IMR-90 (cell line): ENCODE measurements around the gene OGFOD1. TPM values are rescaled to one million over a fixed set of nuclear protein-coding genes. Genes with fewer than 3 reads are reported as not detected.

ENCODE experiments used
- ATAC-seq: fragments of 200-7000 bp; cut with Tn5 transposase; 2 replicates; pipeline ENCODE4 v1.9.1; 2020; ENCODE audit warnings: low read depth, mild to moderate bottlenecking, moderate library complexity
- BruUV-seq: library from RNA; stranded (reverse); fragments of 400-500 nt; replicated peaks from 2 replicates; lab custom pipeline; 2021; lab: Mats Ljungman, UMichigan
- CTCF ChIA-PET: fragments of 300-600 bp; formaldehyde crosslinking; extraction: SDS; loops from one replicate; lab custom pipeline; 2021; ENCODE audit warnings: antibody characterized with exemption; lab: Yijun Ruan, JAX
- POLR2A ChIA-PET: fragments of 300-600 bp; sonication (Branson Sonifier 250); formaldehyde crosslinking; loops from one replicate; lab custom pipeline; 2022; ENCODE audit warnings: antibody characterized with exemption; ENCODE audit not compliant: unreplicated experiment; lab: Charles Lee
- DNase-seq: peaks from one replicate; pipeline ENCODE4 v3.0.0; 2013
- H2AFZ ChIP-seq: replicated peaks from 2 replicates; pipeline ENCODE3; 2013; ENCODE audit warnings: low read length, mild to moderate bottlenecking; ENCODE audit not compliant: poor library complexity
- H2AK5ac ChIP-seq: 2 replicates; pipeline ENCODE4 v1.6.1; 2013; ENCODE audit warnings: low read depth, low read length, inconsistent platforms
- H2AK9ac ChIP-seq: replicated peaks from 2 replicates; pipeline ENCODE3; 2013; ENCODE audit warnings: mild to moderate bottlenecking, low read depth, low read length, moderate library complexity; ENCODE audit not compliant: poor library complexity
- H2BK120ac ChIP-seq: 2 replicates; pipeline ENCODE4 v1.6.1; 2013; ENCODE audit warnings: low read depth, low read length, inconsistent platforms
- H2BK15ac ChIP-seq: 3 replicates; pipeline ENCODE4 v1.6.1; 2013; ENCODE audit warnings: low read depth, low read length, inconsistent platforms
- H2BK20ac ChIP-seq: 2 replicates; pipeline ENCODE4 v1.6.1; 2013; ENCODE audit warnings: low read depth, mild to moderate bottlenecking, inconsistent platforms, low read length, moderate library complexity
- H2BK5ac ChIP-seq: 2 replicates; pipeline ENCODE4 v1.6.1; 2013; ENCODE audit warnings: mild to moderate bottlenecking, low read depth, low read length, inconsistent platforms; ENCODE audit not compliant: poor library complexity, severe bottlenecking
- H3K14ac ChIP-seq: replicated peaks from 2 replicates; pipeline ENCODE4 v1.6.1; 2013; ENCODE audit warnings: low read depth, low read length, inconsistent platforms
- H3K18ac ChIP-seq: 2 replicates; pipeline ENCODE4 v1.6.1; 2013; ENCODE audit warnings: low read depth, low read length, control low read depth
- H3K23ac ChIP-seq: 2 replicates; pipeline ENCODE4 v1.6.1; 2013; ENCODE audit warnings: low read depth, low read length, inconsistent platforms
- H3K27ac ChIP-seq: 2 replicates; pipeline ENCODE4 v1.5.1; 2013; ENCODE audit warnings: mild to moderate bottlenecking, control low read depth, low read length; ENCODE audit not compliant: insufficient read depth
- H3K27me3 ChIP-seq: 2 replicates; pipeline ENCODE4 v1.6.1; 2013; ENCODE audit warnings: low read length; ENCODE audit not compliant: control insufficient read depth, insufficient read depth
- H3K36me3 ChIP-seq: 2 replicates; pipeline ENCODE4 v1.6.1; 2013; ENCODE audit warnings: low read length, mixed read lengths; ENCODE audit not compliant: control insufficient read depth, insufficient read depth
- H3K4ac ChIP-seq: 2 replicates; pipeline ENCODE4 v1.6.1; 2013; ENCODE audit warnings: low read depth, low read length, inconsistent platforms
- H3K4me1 ChIP-seq: 2 replicates; pipeline ENCODE4 v1.6.1; 2013; ENCODE audit warnings: low read length, mixed read lengths; ENCODE audit not compliant: control insufficient read depth, insufficient read depth
- H3K4me2 ChIP-seq: 2 replicates; pipeline ENCODE4 v1.6.1; 2013; ENCODE audit warnings: low read depth, mild to moderate bottlenecking, control low read depth, low read length, moderate library complexity
- H3K4me3 ChIP-seq: 2 replicates; pipeline ENCODE4 v1.5.1; 2013; ENCODE audit warnings: low read depth, mild to moderate bottlenecking, control low read depth, low read length, moderate library complexity; ENCODE audit not compliant: insufficient read depth
- H3K56ac ChIP-seq: 2 replicates; pipeline ENCODE4 v1.6.1; 2013; ENCODE audit warnings: low read length, inconsistent platforms; ENCODE audit not compliant: insufficient read depth; ENCODE audit errors: extremely low read depth
- H3K79me1 ChIP-seq, 2 experiments: 2 replicates each; pipeline ENCODE4 v1.6.1; 2013; ENCODE audit warnings: low read length in 2 of 2, inconsistent platforms in 1 of 2, low read depth in 1 of 2
- H3K9ac ChIP-seq: 2 replicates; pipeline ENCODE4 v1.6.1; 2013; ENCODE audit warnings: low read depth, low read length, control low read depth
- H3K9me1 ChIP-seq: 2 replicates; pipeline ENCODE4 v1.6.1; 2013; ENCODE audit warnings: low read length, inconsistent platforms; ENCODE audit not compliant: insufficient read depth
- H3K9me3 ChIP-seq: 2 replicates; pipeline ENCODE4 v1.6.1; 2013; ENCODE audit warnings: low read length; ENCODE audit not compliant: control insufficient read depth, insufficient read depth
- H4K20me1 ChIP-seq: 2 replicates; pipeline ENCODE4 v1.6.1; 2013; ENCODE audit warnings: low read length, inconsistent platforms; ENCODE audit not compliant: insufficient read depth
- H4K5ac ChIP-seq: 2 replicates; pipeline ENCODE4 v1.6.1; 2013; ENCODE audit warnings: mild to moderate bottlenecking, low read depth, low read length, control low read depth
- H4K8ac ChIP-seq, 2 experiments: 2 replicates each; pipeline ENCODE4 v1.6.1; 2013; ENCODE audit warnings: low read depth in 2 of 2, low read length in 2 of 2, control low read depth in 1 of 2, inconsistent platforms in 1 of 2
- H4K91ac ChIP-seq: 2 replicates; pipeline ENCODE4 v1.6.1; 2013; ENCODE audit warnings: low read depth, low read length, inconsistent platforms; ENCODE audit not compliant: insufficient read depth
- BHLHE40 ChIP-seq: fragments of 150-350 bp; IDR thresholded peaks from 2 replicates; pipeline ENCODE4 v1.6.1; 2016; ENCODE audit warnings: mild to moderate bottlenecking, low read depth, low read length
- CEBPB ChIP-seq: IDR thresholded peaks from 2 replicates; pipeline ENCODE4 v1.6.1; 2012; ENCODE audit warnings: low read depth, low read length, improper control_type of control experiment
- CHD1 ChIP-seq: IDR thresholded peaks from 2 replicates; pipeline ENCODE4 v1.6.1; 2012; ENCODE audit warnings: low read depth, low read length, improper control_type of control experiment
- FOS ChIP-seq: fragments of 150-350 bp; IDR thresholded peaks from 2 replicates; pipeline ENCODE4 v1.6.1; 2016; ENCODE audit warnings: low read depth, low read length
- MAFK ChIP-seq: IDR thresholded peaks from 2 replicates; pipeline ENCODE4 v1.6.1; 2012; ENCODE audit warnings: low read depth, low read length, improper control_type of control experiment
- MAZ ChIP-seq: IDR thresholded peaks from 2 replicates; pipeline ENCODE4 v1.6.1; 2012; ENCODE audit warnings: low read depth, mild to moderate bottlenecking, low read length, improper control_type of control experiment, moderate library complexity, borderline replicate concordance
- MXI1 ChIP-seq: IDR thresholded peaks from 2 replicates; pipeline ENCODE4 v1.6.1; 2012; ENCODE audit warnings: low read depth, mild to moderate bottlenecking, low read length, moderate library complexity, borderline replicate concordance
- NFE2L2 ChIP-seq: fragments of 150-350 bp; IDR thresholded peaks from 2 replicates; pipeline ENCODE4 v1.6.1; 2016; ENCODE audit warnings: low read depth, mild to moderate bottlenecking, low read length
- POLR2A ChIP-seq: IDR thresholded peaks from 2 replicates; pipeline ENCODE4 v1.6.1; 2012; ENCODE audit warnings: mild to moderate bottlenecking, low read depth, low read length
- RAD21 ChIP-seq: IDR thresholded peaks from 2 replicates; pipeline ENCODE4 v1.6.1; 2012; ENCODE audit warnings: low read length, improper control_type of control experiment
- RCOR1 ChIP-seq: IDR thresholded peaks from 2 replicates; pipeline ENCODE4 v1.6.1; 2012; ENCODE audit warnings: mild to moderate bottlenecking, low read length, improper control_type of control experiment; ENCODE audit not compliant: insufficient replicate concordance
- RFX5 ChIP-seq: IDR thresholded peaks from 2 replicates; pipeline ENCODE4 v1.8.0; 2012; ENCODE audit warnings: low read depth, mild to moderate bottlenecking, low read length, moderate library complexity
- SMC3 ChIP-seq: fragments of 150-350 bp; IDR thresholded peaks from 2 replicates; pipeline ENCODE4 v1.6.1; 2016; ENCODE audit warnings: low read depth, mild to moderate bottlenecking, antibody characterized with exemption, low read length, moderate library complexity
- WGBS, 2 experiments: methylation state at CpG; one replicate each; pipeline versions ENCODE4 v1.1.5 to v1.1.7; 2013; ENCODE audit warnings: missing lambda C conversion rate in 2 of 2; ENCODE audit not compliant: insufficient read length in 1 of 2; ENCODE audit errors: extremely low coverage in 2 of 2; 5-methylcytosine and 5-hydroxymethylcytosine counted together
- dilution Hi-C: fragments of 300-500 bp; cut with HindIII; formaldehyde crosslinking; loops from one replicate; pipeline ENCODE4 v1.14.3; 2018; ENCODE audit warnings: low sequenced_read_pairs; ENCODE audit not compliant: unreplicated experiment
- in situ Hi-C: fragments of 300-500 bp; cut with MboI; formaldehyde crosslinking; loops from 3 replicates; pipeline ENCODE4 v1.14.3; 2019; ENCODE audit warnings: low sequenced_read_pairs, inconsistent platforms, mixed read lengths
- intact Hi-C: fragments of 100-400 bp; cut with micrococcal nuclease; formaldehyde crosslinking; loops from 2 replicates; pipeline ENCODE4 v1.10.0; 2022
- polyA plus RNA-seq, 3 experiments: library from polyadenylated mRNA; depleted of rRNA; stranded (reverse); fragments of >200 nt; gene quantifications; 2 replicates each; pipeline ENCODE4 v1.2.3, GENCODE V29; 2012; ENCODE audit warnings: low replicate concordance in 1 of 3
- total RNA-seq: library from RNA; depleted of rRNA; stranded (reverse); fragments of >200 nt; gene quantifications from 2 replicates; pipeline ENCODE4 v1.2.3, GENCODE V29; 2012
- TF ChIP-seq, protein P1 (sequence below): fragments of 150-350 bp; IDR thresholded peaks from 2 replicates; pipeline ENCODE4 v1.6.1; 2016; ENCODE audit warnings: low read depth, mild to moderate bottlenecking, low read length, moderate library complexity, borderline replicate concordance
- TF ChIP-seq, protein P2 (sequence below): fragments of 150-350 bp; IDR thresholded peaks from 2 replicates; pipeline ENCODE4 v1.6.1; 2017; ENCODE audit warnings: mild to moderate bottlenecking, antibody characterized with exemption, low read length, low read depth
- TF ChIP-seq, protein P3 (sequence below): conservative IDR thresholded peaks from 2 replicates; pipeline ENCODE4 v1.5.1; 2012; ENCODE audit warnings: mild to moderate bottlenecking, low read depth, low read length, improper control_type of control experiment

The OGFOD1 gene
- total and polyA plus RNA-seq, 2 of the 4 experiments (the other 2 are of a cell fraction), result 43.5 to 103 TPM

DNA sequence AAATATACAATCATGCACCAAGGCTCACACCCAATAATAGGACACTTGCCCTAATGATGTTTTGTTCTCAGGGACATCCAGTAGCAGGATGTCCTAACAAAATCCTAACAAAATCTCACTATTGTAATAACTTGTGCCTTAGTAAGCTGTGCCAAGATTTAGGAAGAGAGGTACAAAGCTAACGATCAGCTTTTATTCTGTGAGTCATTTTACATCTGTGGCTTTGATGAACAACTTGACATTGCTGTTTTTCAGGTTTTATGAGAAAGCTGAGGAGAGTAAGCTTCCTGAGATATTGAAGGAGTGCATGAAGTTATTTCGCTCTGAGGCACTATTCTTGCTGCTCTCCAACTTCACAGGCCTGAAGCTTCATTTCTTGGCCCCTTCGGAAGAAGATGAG is 18.9 kb downstream of the OGFOD1 start:
- DNase-seq (no peak), ATAC-seq (no peak)
- WGBS, 2 experiments, result no CpG with 5 or more reads among the region's 3 CpGs
- BruUV-seq, result no TSS peak
- Histone ChIP-seq H3K9me3 (no peaks in the 10 kb centered on the region), H2BK15ac (no peak overlapping the region), H3K27ac (no peak overlapping the region), H3K23ac (no peak overlapping the region), H2BK120ac (no peak overlapping the region), H2AK9ac (no peak overlapping the region), H3K56ac (no peak overlapping the region), H3K4me2 (no peak overlapping the region), H4K20me1 (no peaks in the 10 kb centered on the region), H4K8ac (no peak overlapping the region), H2BK20ac (no peak overlapping the region), H3K4me3 (no peak overlapping the region), H2BK5ac (no peak overlapping the region), H4K5ac (no peak overlapping the region), H3K14ac (no peak overlapping the region), H3K36me3 (peaks cover 53% of the 10 kb centered on the region), H3K4ac (no peak overlapping the region), H3K9ac (no peak overlapping the region), H3K9me1 (no peaks in the 10 kb centered on the region), H3K27me3 (no peaks in the 10 kb centered on the region), H3K4me1 (no peaks in the 10 kb centered on the region), H3K18ac (no peak overlapping the region), H2AK5ac (no peak overlapping the region), H3K79me1 (peaks cover 3 to 7% of the 10 kb centered on the region in 2 experiments; a peak in 3 of 4 replicates), H2AFZ (no peak overlapping the region), H4K91ac (no peak overlapping the region)
- ChIA-PET CTCF (interaction anchor here (1.0 kb wide), 1 partner anchor 232 kb away, joined by 4 read pairs; no protein-coding TSS in a partner anchor), POLR2A (no interaction called here)
- in situ Hi-C loops (no loop called here), dilution Hi-C loops (no loop called here), intact Hi-C loops (loop anchor here (2.0 kb wide), 1 partner anchor 13 kb away; no protein-coding TSS in a partner anchor)
- TF ChIP-seq FOS (no peak), MAZ (no peak), RCOR1 (no peak), CEBPB (no peak), CHD1 (no peak), MXI1 (no peak), POLR2A (no peak), SMC3 (no peak), RAD21 (no peak), NFE2L2 (no peak), BHLHE40 (no peak), MAFK (no peak), RFX5 (no peak)
- TF ChIP-seq, protein P1, sequence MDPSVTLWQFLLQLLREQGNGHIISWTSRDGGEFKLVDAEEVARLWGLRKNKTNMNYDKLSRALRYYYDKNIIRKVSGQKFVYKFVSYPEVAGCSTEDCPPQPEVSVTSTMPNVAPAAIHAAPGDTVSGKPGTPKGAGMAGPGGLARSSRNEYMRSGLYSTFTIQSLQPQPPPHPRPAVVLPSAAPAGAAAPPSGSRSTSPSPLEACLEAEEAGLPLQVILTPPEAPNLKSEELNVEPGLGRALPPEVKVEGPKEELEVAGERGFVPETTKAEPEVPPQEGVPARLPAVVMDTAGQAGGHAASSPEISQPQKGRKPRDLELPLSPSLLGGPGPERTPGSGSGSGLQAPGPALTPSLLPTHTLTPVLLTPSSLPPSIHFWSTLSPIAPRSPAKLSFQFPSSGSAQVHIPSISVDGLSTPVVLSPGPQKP, result no peak
- TF ChIP-seq, protein P2, sequence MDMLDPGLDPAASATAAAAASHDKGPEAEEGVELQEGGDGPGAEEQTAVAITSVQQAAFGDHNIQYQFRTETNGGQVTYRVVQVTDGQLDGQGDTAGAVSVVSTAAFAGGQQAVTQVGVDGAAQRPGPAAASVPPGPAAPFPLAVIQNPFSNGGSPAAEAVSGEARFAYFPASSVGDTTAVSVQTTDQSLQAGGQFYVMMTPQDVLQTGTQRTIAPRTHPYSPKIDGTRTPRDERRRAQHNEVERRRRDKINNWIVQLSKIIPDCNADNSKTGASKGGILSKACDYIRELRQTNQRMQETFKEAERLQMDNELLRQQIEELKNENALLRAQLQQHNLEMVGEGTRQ, result no peak
- TF ChIP-seq, protein P3, sequence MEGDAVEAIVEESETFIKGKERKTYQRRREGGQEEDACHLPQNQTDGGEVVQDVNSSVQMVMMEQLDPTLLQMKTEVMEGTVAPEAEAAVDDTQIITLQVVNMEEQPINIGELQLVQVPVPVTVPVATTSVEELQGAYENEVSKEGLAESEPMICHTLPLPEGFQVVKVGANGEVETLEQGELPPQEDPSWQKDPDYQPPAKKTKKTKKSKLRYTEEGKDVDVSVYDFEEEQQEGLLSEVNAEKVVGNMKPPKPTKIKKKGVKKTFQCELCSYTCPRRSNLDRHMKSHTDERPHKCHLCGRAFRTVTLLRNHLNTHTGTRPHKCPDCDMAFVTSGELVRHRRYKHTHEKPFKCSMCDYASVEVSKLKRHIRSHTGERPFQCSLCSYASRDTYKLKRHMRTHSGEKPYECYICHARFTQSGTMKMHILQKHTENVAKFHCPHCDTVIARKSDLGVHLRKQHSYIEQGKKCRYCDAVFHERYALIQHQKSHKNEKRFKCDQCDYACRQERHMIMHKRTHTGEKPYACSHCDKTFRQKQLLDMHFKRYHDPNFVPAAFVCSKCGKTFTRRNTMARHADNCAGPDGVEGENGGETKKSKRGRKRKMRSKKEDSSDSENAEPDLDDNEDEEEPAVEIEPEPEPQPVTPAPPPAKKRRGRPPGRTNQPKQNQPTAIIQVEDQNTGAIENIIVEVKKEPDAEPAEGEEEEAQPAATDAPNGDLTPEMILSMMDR, result no peak
